IMR-90 (cell line): ENCODE results near the gene CENPH. TPM values are rescaled to one million over a fixed set of nuclear protein-coding genes. Genes with fewer than 3 reads are reported as not detected.

ENCODE experiments used
- ATAC-seq: fragments of 200-7000 bp; cut with Tn5 transposase; 2 replicates; pipeline ENCODE4 v1.9.1; 2020; ENCODE audit warnings: low read depth, mild to moderate bottlenecking, moderate library complexity
- BruUV-seq: library from RNA; stranded (reverse); fragments of 400-500 nt; replicated peaks from 2 replicates; lab custom pipeline; 2021; lab: Mats Ljungman, UMichigan
- CTCF ChIA-PET: fragments of 300-600 bp; formaldehyde crosslinking; extraction: SDS; loops from one replicate; lab custom pipeline; 2021; ENCODE audit warnings: antibody characterized with exemption; lab: Yijun Ruan, JAX
- POLR2A ChIA-PET: fragments of 300-600 bp; sonication (Branson Sonifier 250); formaldehyde crosslinking; loops from one replicate; lab custom pipeline; 2022; ENCODE audit warnings: antibody characterized with exemption; ENCODE audit not compliant: unreplicated experiment; lab: Charles Lee
- DNase-seq: peaks from one replicate; pipeline ENCODE4 v3.0.0; 2013
- H2AFZ ChIP-seq: replicated peaks from 2 replicates; pipeline ENCODE3; 2013; ENCODE audit warnings: low read length, mild to moderate bottlenecking; ENCODE audit not compliant: poor library complexity
- H2AK5ac ChIP-seq: 2 replicates; pipeline ENCODE4 v1.6.1; 2013; ENCODE audit warnings: low read depth, low read length, inconsistent platforms
- H2AK9ac ChIP-seq: replicated peaks from 2 replicates; pipeline ENCODE3; 2013; ENCODE audit warnings: mild to moderate bottlenecking, low read depth, low read length, moderate library complexity; ENCODE audit not compliant: poor library complexity
- H2BK120ac ChIP-seq: 2 replicates; pipeline ENCODE4 v1.6.1; 2013; ENCODE audit warnings: low read depth, low read length, inconsistent platforms
- H2BK15ac ChIP-seq: 3 replicates; pipeline ENCODE4 v1.6.1; 2013; ENCODE audit warnings: low read depth, low read length, inconsistent platforms
- H2BK20ac ChIP-seq: 2 replicates; pipeline ENCODE4 v1.6.1; 2013; ENCODE audit warnings: low read depth, mild to moderate bottlenecking, inconsistent platforms, low read length, moderate library complexity
- H2BK5ac ChIP-seq: 2 replicates; pipeline ENCODE4 v1.6.1; 2013; ENCODE audit warnings: mild to moderate bottlenecking, low read depth, low read length, inconsistent platforms; ENCODE audit not compliant: poor library complexity, severe bottlenecking
- H3K14ac ChIP-seq: replicated peaks from 2 replicates; pipeline ENCODE4 v1.6.1; 2013; ENCODE audit warnings: low read depth, low read length, inconsistent platforms
- H3K18ac ChIP-seq: 2 replicates; pipeline ENCODE4 v1.6.1; 2013; ENCODE audit warnings: low read depth, low read length, control low read depth
- H3K23ac ChIP-seq: 2 replicates; pipeline ENCODE4 v1.6.1; 2013; ENCODE audit warnings: low read depth, low read length, inconsistent platforms
- H3K27ac ChIP-seq: 2 replicates; pipeline ENCODE4 v1.5.1; 2013; ENCODE audit warnings: mild to moderate bottlenecking, control low read depth, low read length; ENCODE audit not compliant: insufficient read depth
- H3K27me3 ChIP-seq: 2 replicates; pipeline ENCODE4 v1.6.1; 2013; ENCODE audit warnings: low read length; ENCODE audit not compliant: control insufficient read depth, insufficient read depth
- H3K36me3 ChIP-seq: 2 replicates; pipeline ENCODE4 v1.6.1; 2013; ENCODE audit warnings: low read length, mixed read lengths; ENCODE audit not compliant: control insufficient read depth, insufficient read depth
- H3K4ac ChIP-seq: 2 replicates; pipeline ENCODE4 v1.6.1; 2013; ENCODE audit warnings: low read depth, low read length, inconsistent platforms
- H3K4me1 ChIP-seq: 2 replicates; pipeline ENCODE4 v1.6.1; 2013; ENCODE audit warnings: low read length, mixed read lengths; ENCODE audit not compliant: control insufficient read depth, insufficient read depth
- H3K4me2 ChIP-seq: 2 replicates; pipeline ENCODE4 v1.6.1; 2013; ENCODE audit warnings: low read depth, mild to moderate bottlenecking, control low read depth, low read length, moderate library complexity
- H3K4me3 ChIP-seq: 2 replicates; pipeline ENCODE4 v1.5.1; 2013; ENCODE audit warnings: low read depth, mild to moderate bottlenecking, control low read depth, low read length, moderate library complexity; ENCODE audit not compliant: insufficient read depth
- H3K56ac ChIP-seq: 2 replicates; pipeline ENCODE4 v1.6.1; 2013; ENCODE audit warnings: low read length, inconsistent platforms; ENCODE audit not compliant: insufficient read depth; ENCODE audit errors: extremely low read depth
- H3K79me1 ChIP-seq, 2 experiments: 2 replicates each; pipeline ENCODE4 v1.6.1; 2013; ENCODE audit warnings: low read length in 2 of 2, inconsistent platforms in 1 of 2, low read depth in 1 of 2
- H3K9ac ChIP-seq: 2 replicates; pipeline ENCODE4 v1.6.1; 2013; ENCODE audit warnings: low read depth, low read length, control low read depth
- H3K9me1 ChIP-seq: 2 replicates; pipeline ENCODE4 v1.6.1; 2013; ENCODE audit warnings: low read length, inconsistent platforms; ENCODE audit not compliant: insufficient read depth
- H3K9me3 ChIP-seq: 2 replicates; pipeline ENCODE4 v1.6.1; 2013; ENCODE audit warnings: low read length; ENCODE audit not compliant: control insufficient read depth, insufficient read depth
- H4K20me1 ChIP-seq: 2 replicates; pipeline ENCODE4 v1.6.1; 2013; ENCODE audit warnings: low read length, inconsistent platforms; ENCODE audit not compliant: insufficient read depth
- H4K5ac ChIP-seq: 2 replicates; pipeline ENCODE4 v1.6.1; 2013; ENCODE audit warnings: mild to moderate bottlenecking, low read depth, low read length, control low read depth
- H4K8ac ChIP-seq, 2 experiments: 2 replicates each; pipeline ENCODE4 v1.6.1; 2013; ENCODE audit warnings: low read depth in 2 of 2, low read length in 2 of 2, control low read depth in 1 of 2, inconsistent platforms in 1 of 2
- H4K91ac ChIP-seq: 2 replicates; pipeline ENCODE4 v1.6.1; 2013; ENCODE audit warnings: low read depth, low read length, inconsistent platforms; ENCODE audit not compliant: insufficient read depth
- RAD21 ChIP-seq: IDR thresholded peaks from 2 replicates; pipeline ENCODE4 v1.6.1; 2012; ENCODE audit warnings: low read length, improper control_type of control experiment
- WGBS, 2 experiments: methylation state at CpG; one replicate each; pipeline versions ENCODE4 v1.1.5 to v1.1.7; 2013; ENCODE audit warnings: missing lambda C conversion rate in 2 of 2; ENCODE audit not compliant: insufficient read length in 1 of 2; ENCODE audit errors: extremely low coverage in 2 of 2; 5-methylcytosine and 5-hydroxymethylcytosine counted together
- dilution Hi-C: fragments of 300-500 bp; cut with HindIII; formaldehyde crosslinking; loops from one replicate; pipeline ENCODE4 v1.14.3; 2018; ENCODE audit warnings: low sequenced_read_pairs; ENCODE audit not compliant: unreplicated experiment
- in situ Hi-C: fragments of 300-500 bp; cut with MboI; formaldehyde crosslinking; loops from 3 replicates; pipeline ENCODE4 v1.14.3; 2019; ENCODE audit warnings: low sequenced_read_pairs, inconsistent platforms, mixed read lengths
- intact Hi-C: fragments of 100-400 bp; cut with micrococcal nuclease; formaldehyde crosslinking; loops from 2 replicates; pipeline ENCODE4 v1.10.0; 2022
- polyA plus RNA-seq, 3 experiments: library from polyadenylated mRNA; depleted of rRNA; stranded (reverse); fragments of >200 nt; gene quantifications; 2 replicates each; pipeline ENCODE4 v1.2.3, GENCODE V29; 2012; ENCODE audit warnings: low replicate concordance in 1 of 3
- total RNA-seq: library from RNA; depleted of rRNA; stranded (reverse); fragments of >200 nt; gene quantifications from 2 replicates; pipeline ENCODE4 v1.2.3, GENCODE V29; 2012

Gene CENPH
- total and polyA plus RNA-seq, 2 of the 4 experiments (the other 2 are of a cell fraction) = 3.8 to 7.8 TPM

GRCh38 chr5:69231281-69231680 lies 41.9 kb downstream of the CENPH start:
- ChIA-PET CTCF (no interaction called here), POLR2A (no interaction called here)
- Histone ChIP-seq H2BK5ac (no peak overlapping the region), H3K9me1 (no peaks in the 10 kb centered on the region), H4K5ac (no peak overlapping the region), H3K79me1 (peaks cover 3 to 13% of the 10 kb centered on the region in 2 experiments; a peak in 2 of 4 replicates), H3K4ac (no peak overlapping the region), H3K23ac (no peak overlapping the region), H2AK9ac (no peak overlapping the region), H3K4me2 (no peak overlapping the region), H3K36me3 (peaks cover 3% of the 10 kb centered on the region; the same call in 1 of the 2 replicates), H2AFZ (no peak overlapping the region), H2BK20ac (no peak overlapping the region), H4K8ac (no peak overlapping the region), H4K91ac (no peak overlapping the region), H3K4me3 (no peak overlapping the region), H2BK15ac (no peak overlapping the region), H3K27ac (no peak overlapping the region), H4K20me1 (no peaks in the 10 kb centered on the region), H3K9ac (no peak overlapping the region), H3K4me1 (no peaks in the 10 kb centered on the region), H2AK5ac (no peak overlapping the region), H3K18ac (no peak overlapping the region), H3K9me3 (no peaks in the 10 kb centered on the region), H2BK120ac (no peak overlapping the region), H3K14ac (no peak overlapping the region), H3K27me3 (no peaks in the 10 kb centered on the region), H3K56ac (no peak overlapping the region)
- ATAC-seq = no peak
- WGBS, 2 experiments = 100% methylated on average over 2 of the region's 6 CpGs; no CpG with 5 or more reads in 1 of the 2 experiments
- no peak for TF ChIP-seq RAD21
- BruUV-seq = no TSS peak
- intact Hi-C loops = no loop called here
- dilution Hi-C loops = no loop called here
- in situ Hi-C loops = no loop called here
- DNase-seq = no peak
